Neural progenitor cell (in vitro differentiated cells): ENCODE results near the gene SOX2.

Experiments
- EZH2 ChIP-seq: fragments of 200-600 bp; sonication (generic); IDR thresholded peaks from 2 replicates; pipeline ENCODE4 v1.6.1; 2017; ENCODE audit warnings: antibody characterized with exemption, mild to moderate bottlenecking, moderate library complexity
- EZH2phosphoT487 ChIP-seq: fragments of 200-600 bp; sonication (generic); IDR thresholded peaks from 2 replicates; pipeline ENCODE4 v1.6.1; 2017; ENCODE audit warnings: antibody characterized with exemption
- TF ChIP-seq, protein P1 (sequence below): fragments of 200-600 bp; sonication (generic); IDR thresholded peaks from 2 replicates; pipeline ENCODE4 v1.5.1; 2017; ENCODE audit warnings: antibody characterized with exemption, mild to moderate bottlenecking

- no peak for TF ChIP-seq EZH2phosphoT487
- no peak for TF ChIP-seq EZH2
- TF ChIP-seq, protein P1, sequence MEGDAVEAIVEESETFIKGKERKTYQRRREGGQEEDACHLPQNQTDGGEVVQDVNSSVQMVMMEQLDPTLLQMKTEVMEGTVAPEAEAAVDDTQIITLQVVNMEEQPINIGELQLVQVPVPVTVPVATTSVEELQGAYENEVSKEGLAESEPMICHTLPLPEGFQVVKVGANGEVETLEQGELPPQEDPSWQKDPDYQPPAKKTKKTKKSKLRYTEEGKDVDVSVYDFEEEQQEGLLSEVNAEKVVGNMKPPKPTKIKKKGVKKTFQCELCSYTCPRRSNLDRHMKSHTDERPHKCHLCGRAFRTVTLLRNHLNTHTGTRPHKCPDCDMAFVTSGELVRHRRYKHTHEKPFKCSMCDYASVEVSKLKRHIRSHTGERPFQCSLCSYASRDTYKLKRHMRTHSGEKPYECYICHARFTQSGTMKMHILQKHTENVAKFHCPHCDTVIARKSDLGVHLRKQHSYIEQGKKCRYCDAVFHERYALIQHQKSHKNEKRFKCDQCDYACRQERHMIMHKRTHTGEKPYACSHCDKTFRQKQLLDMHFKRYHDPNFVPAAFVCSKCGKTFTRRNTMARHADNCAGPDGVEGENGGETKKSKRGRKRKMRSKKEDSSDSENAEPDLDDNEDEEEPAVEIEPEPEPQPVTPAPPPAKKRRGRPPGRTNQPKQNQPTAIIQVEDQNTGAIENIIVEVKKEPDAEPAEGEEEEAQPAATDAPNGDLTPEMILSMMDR, result no peak
Observed at GRCh38 chr3:181739628-181740027, 27.9 kb downstream of the SOX2 start.
